HEK293 (cell line): ENCODE measurements around the gene ITSN1.

Experiments used
- CTCF ChIA-PET: fragments of 350-600 bp; formaldehyde crosslinking; extraction: SDS; loops from one replicate; lab custom pipeline; 2021; ENCODE audit warnings: antibody characterized with exemption; lab: Yijun Ruan, JAX
- POLR2A ChIA-PET: fragments of 300-600 bp; formaldehyde crosslinking; extraction: SDS; loops from one replicate; lab custom pipeline; 2020; ENCODE audit warnings: antibody characterized with exemption, inconsistent platforms; lab: Yijun Ruan, JAX
- H3K27ac ChIP-seq: fragments of 200-500 bp; sonication (Bioruptor generic); 2 replicates; pipeline ENCODE4 v1.5.1; 2014; ENCODE audit warnings: low read depth, low read length, control low read depth, inconsistent platforms; ENCODE audit errors: extremely low read depth
- H3K36me3 ChIP-seq, 2 experiments: fragments of 200-500 bp in 1 of 2; sonication (Bioruptor generic) in 1 of 2; 1 replicate in 1 of 2; 2 replicates in 1 of 2; pipeline ENCODE4 v1.5.1; 2014 to 2017; ENCODE audit warnings: inconsistent platforms in 2 of 2, low read length in 2 of 2; ENCODE audit not compliant: control insufficient read depth in 2 of 2, insufficient read depth in 1 of 2
- H3K4me1 ChIP-seq: fragments of 200-500 bp; sonication (Bioruptor generic); 2 replicates; pipeline ENCODE4 v1.5.1; 2014; ENCODE audit warnings: mild to moderate bottlenecking, low read length, inconsistent platforms; ENCODE audit not compliant: control insufficient read depth, insufficient read depth
- H3K4me3 ChIP-seq: 2 replicates; pipeline ENCODE4 v1.5.1; 2011; ENCODE audit warnings: low read depth, mild to moderate bottlenecking, control low read depth, low read length, moderate library complexity
- H3K9me3 ChIP-seq: fragments of 200-500 bp; sonication (Bioruptor generic); 2 replicates; pipeline ENCODE4 v1.5.1; 2014; ENCODE audit warnings: low read depth, low read length, inconsistent platforms; ENCODE audit not compliant: control insufficient read depth, insufficient read depth
- GFI1B ChIP-seq: fragments of 450-650 bp; formaldehyde crosslinking; IDR thresholded peaks from 2 replicates; pipeline ENCODE4 v1.5.1; 2016; ENCODE audit warnings: missing biosample characterization, missing genetic modification characterization
- GLIS1 ChIP-seq: fragments of 450-650 bp; formaldehyde crosslinking; IDR thresholded peaks from 2 replicates; pipeline ENCODE4 v1.5.1; 2016; ENCODE audit warnings: missing biosample characterization, missing genetic modification characterization
- GLIS2 ChIP-seq: fragments of 450-650 bp; formaldehyde crosslinking; IDR thresholded peaks from 2 replicates; pipeline ENCODE4 v1.5.1; 2016; ENCODE audit warnings: missing biosample characterization, missing genetic modification characterization
- KLF16 ChIP-seq: fragments of 450-650 bp; formaldehyde crosslinking; IDR thresholded peaks from 2 replicates; pipeline ENCODE4 v1.5.1; 2017; ENCODE audit warnings: missing biosample characterization, missing genetic modification characterization
- KLF9 ChIP-seq: fragments of 450-650 bp; formaldehyde crosslinking; IDR thresholded peaks from 2 replicates; pipeline ENCODE4 v1.5.1; 2016; ENCODE audit warnings: missing biosample characterization, missing genetic modification characterization, low read depth
- PRDM4 ChIP-seq: fragments of 450-650 bp; formaldehyde crosslinking; IDR thresholded peaks from 2 replicates; pipeline ENCODE4 v1.5.1; 2017; ENCODE audit warnings: missing biosample characterization, missing genetic modification characterization
- WT1 ChIP-seq: fragments of 450-650 bp; formaldehyde crosslinking; IDR thresholded peaks from 2 replicates; pipeline ENCODE4 v1.5.1; 2016; ENCODE audit warnings: missing biosample characterization, missing genetic modification characterization
- ZBTB17 ChIP-seq: fragments of 450-650 bp; formaldehyde crosslinking; IDR thresholded peaks from 2 replicates; pipeline ENCODE4 v1.5.1; 2016; ENCODE audit warnings: missing biosample characterization, missing genetic modification characterization
- ZBTB48 ChIP-seq: fragments of 450-650 bp; formaldehyde crosslinking; IDR thresholded peaks from 2 replicates; pipeline ENCODE4 v1.5.1; 2016; ENCODE audit warnings: missing biosample characterization, missing genetic modification characterization
- ZFP41 ChIP-seq: fragments of 450-650 bp; formaldehyde crosslinking; IDR thresholded peaks from 2 replicates; pipeline ENCODE4 v1.5.1; 2016; ENCODE audit warnings: missing biosample characterization, missing genetic modification characterization, borderline replicate concordance
- ZNF211 ChIP-seq: fragments of 450-650 bp; formaldehyde crosslinking; IDR thresholded peaks from 2 replicates; pipeline ENCODE4 v1.5.1; 2016; ENCODE audit warnings: low read depth, missing biosample characterization, missing genetic modification characterization
- ZNF223 ChIP-seq: fragments of 450-650 bp; formaldehyde crosslinking; IDR thresholded peaks from 2 replicates; pipeline ENCODE4 v1.5.1; 2016; ENCODE audit warnings: missing biosample characterization, missing genetic modification characterization
- ZNF23 ChIP-seq: fragments of 450-650 bp; formaldehyde crosslinking; IDR thresholded peaks from 2 replicates; pipeline ENCODE4 v1.5.1; 2016; ENCODE audit warnings: missing biosample characterization, missing genetic modification characterization, borderline replicate concordance
- ZNF292 ChIP-seq: fragments of 450-650 bp; formaldehyde crosslinking; IDR thresholded peaks from 2 replicates; pipeline ENCODE4 v1.5.1; 2016; ENCODE audit warnings: low read depth, missing biosample characterization, missing genetic modification characterization, borderline replicate concordance
- ZNF324 ChIP-seq: fragments of 450-650 bp; formaldehyde crosslinking; IDR thresholded peaks from 2 replicates; pipeline ENCODE4 v1.5.1; 2016; ENCODE audit warnings: missing biosample characterization, missing genetic modification characterization
- ZNF510 ChIP-seq: fragments of 450-650 bp; formaldehyde crosslinking; IDR thresholded peaks from 2 replicates; pipeline ENCODE4 v1.5.1; 2018; ENCODE audit warnings: mild to moderate bottlenecking, missing genetic modification characterization, missing biosample characterization; ENCODE audit not compliant: insufficient replicate concordance
- ZNF544 ChIP-seq: fragments of 450-650 bp; formaldehyde crosslinking; IDR thresholded peaks from 2 replicates; pipeline ENCODE4 v1.5.0; 2017; ENCODE audit warnings: missing biosample characterization, missing genetic modification characterization
- ZNF580 ChIP-seq: fragments of 450-650 bp; formaldehyde crosslinking; IDR thresholded peaks from 2 replicates; pipeline ENCODE4 v1.5.1; 2016; ENCODE audit warnings: missing biosample characterization, missing genetic modification characterization
- ZNF600 ChIP-seq: fragments of 450-650 bp; formaldehyde crosslinking; IDR thresholded peaks from 2 replicates; pipeline ENCODE4 v1.5.1; 2016; ENCODE audit warnings: missing biosample characterization, missing genetic modification characterization
- ZNF629 ChIP-seq: fragments of 450-650 bp; formaldehyde crosslinking; IDR thresholded peaks from 2 replicates; pipeline ENCODE4 v1.5.1; 2017; ENCODE audit warnings: missing biosample characterization, missing genetic modification characterization
- ZNF768 ChIP-seq: fragments of 450-650 bp; formaldehyde crosslinking; IDR thresholded peaks from 2 replicates; pipeline ENCODE4 v1.5.1; 2018; ENCODE audit warnings: missing biosample characterization, mild to moderate bottlenecking, missing genetic modification characterization
- ZSCAN30 ChIP-seq: fragments of 450-650 bp; IDR thresholded peaks from 2 replicates; pipeline ENCODE4 v1.5.1; 2018; ENCODE audit warnings: missing biosample characterization, mild to moderate bottlenecking, missing genetic modification characterization, moderate library complexity
- TF ChIP-seq, protein P1 (sequence below): fragments of 450-650 bp; formaldehyde crosslinking; IDR thresholded peaks from 2 replicates; pipeline ENCODE4 v1.5.1; 2016; ENCODE audit warnings: missing biosample characterization, missing genetic modification characterization
- TF ChIP-seq, protein P2 (sequence below): fragments of 450-650 bp; formaldehyde crosslinking; IDR thresholded peaks from 2 replicates; pipeline ENCODE4 v1.5.1; 2016; ENCODE audit warnings: missing biosample characterization, missing genetic modification characterization
- TF ChIP-seq, protein P3 (sequence below): fragments of 450-650 bp; formaldehyde crosslinking; IDR thresholded peaks from 2 replicates; pipeline ENCODE4 v1.5.1; 2017; ENCODE audit warnings: missing biosample characterization, mild to moderate bottlenecking, missing genetic modification characterization, moderate library complexity
- TF ChIP-seq, protein P4 (sequence below): fragments of 450-650 bp; formaldehyde crosslinking; IDR thresholded peaks from 2 replicates; pipeline ENCODE4 v1.5.1; 2016; ENCODE audit warnings: missing biosample characterization, missing genetic modification characterization

The ITSN1 gene

GRCh38 chr21:33642027-33642895 lies at the start of gene ITSN1:
TSS of gene ITSN1 (plus strand) at chr21:33642501. CDS start at chr21:33718829, 76,328 bp downstream.
- Histone ChIP-seq H3K9me3 (no peaks in the 10 kb centered on the region), H3K4me3 (peak within 1 kb of the TSS; percentile 69), H3K4me1 (peaks cover 10% of the 10 kb centered on the region), H3K36me3 (peaks cover 0 to 5% of the 10 kb centered on the region in 2 experiments; a peak in 1 of 3 replicates), H3K27ac (peak within 1 kb of the TSS; percentile 90)
- CTCF ChIA-PET = interaction anchor here (0.6 kb wide), 1 partner anchor 1572 kb away, joined by 4 read pairs; no protein-coding TSS in a partner anchor
- POLR2A ChIA-PET = interaction anchor here (0.6 to 1.0 kb wide), 6 partner anchors 9 to 260 kb away, joined by 3 to 6 read pairs (median 4); partner anchors contain the start of gene DONSON
- TF ChIP-seq GLIS1 (tag by site-specific recombination) (peak; percentile 78), ZFP41 (tag by site-specific recombination) (no peak), ZNF544 (tag by site-specific recombination) (no peak), ZNF324 (tag by site-specific recombination) (peak; percentile 94), KLF16 (tag by site-specific recombination) (peak; percentile 91), ZNF768 (tag by site-specific recombination) (no peak; the same call in 1 of the 2 replicates), GFI1B (peak; percentile 89), ZSCAN30 (tag by site-specific recombination) (peak; percentile 36; the same call in 1 of the 2 replicates), PRDM4 (0 out of 2 replicates have a peak, but pooled peaks have one; percentile 59), ZNF600 (peak; percentile 97), ZBTB17 (peak; percentile 92), ZNF223 (no peak), WT1 (peak; percentile 89), ZNF580 (tag by site-specific recombination) (no peak; the same call in none of the 2 replicates), GLIS2 (tag by site-specific recombination) (peak; percentile 93; the same call in 1 of the 2 replicates), ZNF629 (tag by site-specific recombination) (peak; percentile 63; the same call in 1 of the 2 replicates), ZNF211 (tag by site-specific recombination) (no peak), ZNF23 (no peak), ZBTB48 (peak; percentile 88), ZNF510 (tag by site-specific recombination) (no peak), KLF9 (tag by site-specific recombination) (peak; percentile 77), ZNF292 (tag by site-specific recombination) (no peak)
- TF ChIP-seq, protein P1, sequence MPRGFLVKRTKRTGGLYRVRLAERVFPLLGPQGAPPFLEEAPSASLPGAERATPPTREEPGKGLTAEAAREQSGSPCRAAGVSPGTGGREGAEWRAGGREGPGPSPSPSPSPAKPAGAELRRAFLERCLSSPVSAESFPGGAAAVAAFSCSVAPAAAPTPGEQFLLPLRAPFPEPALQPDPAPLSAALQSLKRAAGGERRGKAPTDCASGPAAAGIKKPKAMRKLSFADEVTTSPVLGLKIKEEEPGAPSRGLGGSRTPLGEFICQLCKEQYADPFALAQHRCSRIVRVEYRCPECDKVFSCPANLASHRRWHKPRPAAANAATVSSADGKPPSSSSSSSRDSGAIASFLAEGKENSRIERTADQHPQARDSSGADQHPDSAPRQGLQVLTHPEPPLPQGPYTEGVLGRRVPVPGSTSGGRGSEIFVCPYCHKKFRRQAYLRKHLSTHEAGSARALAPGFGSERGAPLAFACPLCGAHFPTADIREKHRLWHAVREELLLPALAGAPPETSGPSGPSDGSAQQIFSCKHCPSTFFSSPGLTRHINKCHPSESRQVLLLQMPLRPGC (tag by site-specific recombination) = peak; percentile 28; the same call in 1 of the 2 replicates
- TF ChIP-seq, protein P2, sequence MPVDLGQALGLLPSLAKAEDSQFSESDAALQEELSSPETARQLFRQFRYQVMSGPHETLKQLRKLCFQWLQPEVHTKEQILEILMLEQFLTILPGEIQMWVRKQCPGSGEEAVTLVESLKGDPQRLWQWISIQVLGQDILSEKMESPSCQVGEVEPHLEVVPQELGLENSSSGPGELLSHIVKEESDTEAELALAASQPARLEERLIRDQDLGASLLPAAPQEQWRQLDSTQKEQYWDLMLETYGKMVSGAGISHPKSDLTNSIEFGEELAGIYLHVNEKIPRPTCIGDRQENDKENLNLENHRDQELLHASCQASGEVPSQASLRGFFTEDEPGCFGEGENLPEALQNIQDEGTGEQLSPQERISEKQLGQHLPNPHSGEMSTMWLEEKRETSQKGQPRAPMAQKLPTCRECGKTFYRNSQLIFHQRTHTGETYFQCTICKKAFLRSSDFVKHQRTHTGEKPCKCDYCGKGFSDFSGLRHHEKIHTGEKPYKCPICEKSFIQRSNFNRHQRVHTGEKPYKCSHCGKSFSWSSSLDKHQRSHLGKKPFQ (tag by site-specific recombination) = 0 out of 2 replicates have a peak, but pooled peaks have one; percentile 14
- TF ChIP-seq, protein P3, sequence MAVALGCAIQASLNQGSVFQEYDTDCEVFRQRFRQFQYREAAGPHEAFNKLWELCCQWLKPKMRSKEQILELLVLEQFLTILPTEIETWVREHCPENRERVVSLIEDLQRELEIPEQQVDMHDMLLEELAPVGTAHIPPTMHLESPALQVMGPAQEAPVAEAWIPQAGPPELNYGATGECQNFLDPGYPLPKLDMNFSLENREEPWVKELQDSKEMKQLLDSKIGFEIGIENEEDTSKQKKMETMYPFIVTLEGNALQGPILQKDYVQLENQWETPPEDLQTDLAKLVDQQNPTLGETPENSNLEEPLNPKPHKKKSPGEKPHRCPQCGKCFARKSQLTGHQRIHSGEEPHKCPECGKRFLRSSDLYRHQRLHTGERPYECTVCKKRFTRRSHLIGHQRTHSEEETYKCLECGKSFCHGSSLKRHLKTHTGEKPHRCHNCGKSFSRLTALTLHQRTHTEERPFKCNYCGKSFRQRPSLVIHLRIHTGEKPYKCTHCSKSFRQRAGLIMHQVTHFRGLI (tag by site-specific recombination) = peak; percentile 42; the same call in 1 of the 2 replicates
- TF ChIP-seq, protein P4, sequence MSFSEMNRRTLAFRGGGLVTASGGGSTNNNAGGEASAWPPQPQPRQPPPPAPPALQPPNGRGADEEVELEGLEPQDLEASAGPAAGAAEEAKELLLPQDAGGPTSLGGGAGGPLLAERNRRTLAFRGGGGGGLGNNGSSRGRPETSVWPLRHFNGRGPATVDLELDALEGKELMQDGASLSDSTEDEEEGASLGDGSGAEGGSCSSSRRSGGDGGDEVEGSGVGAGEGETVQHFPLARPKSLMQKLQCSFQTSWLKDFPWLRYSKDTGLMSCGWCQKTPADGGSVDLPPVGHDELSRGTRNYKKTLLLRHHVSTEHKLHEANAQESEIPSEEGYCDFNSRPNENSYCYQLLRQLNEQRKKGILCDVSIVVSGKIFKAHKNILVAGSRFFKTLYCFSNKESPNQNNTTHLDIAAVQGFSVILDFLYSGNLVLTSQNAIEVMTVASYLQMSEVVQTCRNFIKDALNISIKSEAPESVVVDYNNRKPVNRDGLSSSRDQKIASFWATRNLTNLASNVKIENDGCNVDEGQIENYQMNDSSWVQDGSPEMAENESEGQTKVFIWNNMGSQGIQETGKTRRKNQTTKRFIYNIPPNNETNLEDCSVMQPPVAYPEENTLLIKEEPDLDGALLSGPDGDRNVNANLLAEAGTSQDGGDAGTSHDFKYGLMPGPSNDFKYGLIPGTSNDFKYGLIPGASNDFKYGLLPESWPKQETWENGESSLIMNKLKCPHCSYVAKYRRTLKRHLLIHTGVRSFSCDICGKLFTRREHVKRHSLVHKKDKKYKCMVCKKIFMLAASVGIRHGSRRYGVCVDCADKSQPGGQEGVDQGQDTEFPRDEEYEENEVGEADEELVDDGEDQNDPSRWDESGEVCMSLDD (tag by site-specific recombination) = peak; percentile 69
